ENCODE data around the gene WTAP.
"Not testable (repeated sequence)": the region's sequence is repeated elsewhere in the genome, so short reads cannot be mapped to it uniquely, and the experiment has no call there.

Gene WTAP

DNA sequence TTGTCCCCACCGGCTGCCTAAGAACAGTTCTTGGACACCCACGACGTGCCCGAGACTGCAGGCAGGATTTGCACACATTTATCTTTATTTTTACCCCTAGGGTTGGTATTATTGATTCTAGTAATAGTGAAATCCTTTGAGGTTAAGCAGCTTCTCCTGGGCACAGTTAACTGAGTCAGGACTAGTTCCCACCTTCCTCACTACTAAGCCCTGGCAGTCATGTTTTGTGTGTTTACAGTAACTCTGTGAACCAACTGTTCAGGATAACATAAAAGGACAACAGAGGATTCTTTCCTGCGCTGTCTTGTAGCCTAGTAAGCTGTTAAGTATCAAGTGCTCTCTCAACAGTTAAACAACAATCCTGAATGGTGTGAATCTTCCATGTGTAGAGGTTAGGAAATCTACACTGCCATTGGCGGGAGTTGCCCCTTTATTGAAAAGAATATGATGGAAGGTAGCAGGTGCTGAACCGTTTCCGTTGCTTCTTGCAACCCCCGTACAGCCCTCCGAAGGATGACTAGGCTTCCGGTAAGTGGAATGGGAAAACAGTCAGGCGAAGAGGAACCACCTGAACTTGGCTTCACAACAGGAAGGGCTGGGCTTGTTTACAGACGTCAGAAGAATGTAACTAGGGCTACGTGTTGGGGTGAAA lies 33.3 kb upstream of the WTAP start:
- DNase-seq (ENCODE audit: low spot score), result peak; percentile 60

DNA sequence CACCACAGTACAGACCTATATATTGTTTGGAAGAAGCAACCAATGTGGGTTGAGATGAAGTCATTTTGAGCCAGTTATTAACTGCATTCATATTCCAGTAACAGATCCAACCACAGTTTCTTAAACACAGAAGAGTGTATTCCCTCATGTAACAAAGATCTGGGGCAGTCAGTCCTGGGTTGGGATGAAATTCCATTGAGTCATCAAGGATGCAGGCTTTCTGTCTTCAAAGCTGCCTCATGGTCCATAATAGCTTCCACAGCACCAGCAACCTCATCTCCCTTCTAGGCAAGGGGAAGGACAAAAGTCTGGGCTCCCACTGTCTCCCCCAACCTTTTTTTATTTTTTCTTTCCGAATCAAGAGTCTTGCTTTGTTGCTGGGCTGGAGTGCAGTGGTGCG lies 31.3 kb upstream of the WTAP start:
- DNase-seq (ENCODE audit: low spot score), result no peak

DNA sequence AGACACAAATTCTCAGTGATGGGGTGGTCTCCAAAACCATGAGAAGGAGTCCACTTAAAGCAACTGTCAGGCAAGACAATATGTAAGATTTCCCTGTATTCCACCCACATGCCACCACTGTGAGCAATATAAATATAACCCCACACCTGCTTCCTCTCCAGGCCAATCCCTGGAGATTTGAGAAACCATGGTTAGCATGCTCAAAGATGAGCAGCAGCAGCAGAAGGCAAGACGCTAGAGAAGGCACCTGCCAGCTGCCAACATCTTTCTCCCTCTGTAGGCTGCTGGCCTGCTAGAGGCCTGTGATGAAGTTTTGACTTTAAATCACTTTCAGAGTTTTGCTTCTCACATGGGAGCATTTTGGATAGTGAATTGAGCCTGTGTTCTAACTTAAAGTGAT lies 26.3 kb upstream of the WTAP start:
- no peak for DNase-seq (ENCODE audit: low spot score)

DNA sequence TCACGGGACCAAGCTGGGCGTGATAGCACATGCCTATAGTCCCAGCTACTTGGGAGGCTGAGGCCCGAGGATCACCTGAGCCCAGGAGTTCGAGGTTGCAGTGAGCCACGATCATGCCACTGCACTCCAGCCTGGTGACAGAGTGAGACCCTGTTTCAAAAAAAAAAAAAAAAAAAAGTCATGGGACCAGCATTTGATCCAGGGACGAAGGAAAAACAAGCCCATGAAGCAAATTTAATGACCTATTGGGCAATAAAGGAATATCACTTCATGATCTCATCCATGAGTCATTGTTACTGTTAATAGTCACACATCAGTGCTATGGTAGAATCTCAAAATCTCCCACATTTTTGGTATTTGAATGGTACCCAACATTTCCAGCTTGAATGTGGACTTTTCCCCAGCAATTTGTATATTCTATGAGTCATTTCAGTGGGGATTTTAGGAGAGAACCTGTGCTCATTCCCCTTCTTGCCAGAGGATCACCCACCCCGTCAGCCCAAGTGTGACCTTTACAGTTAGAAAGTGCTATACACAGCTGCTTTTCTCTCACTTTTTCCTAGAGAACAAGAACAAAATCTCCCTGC lies 25.8 kb upstream of the WTAP start:
- no peak for DNase-seq (ENCODE audit: low spot score)

DNA sequence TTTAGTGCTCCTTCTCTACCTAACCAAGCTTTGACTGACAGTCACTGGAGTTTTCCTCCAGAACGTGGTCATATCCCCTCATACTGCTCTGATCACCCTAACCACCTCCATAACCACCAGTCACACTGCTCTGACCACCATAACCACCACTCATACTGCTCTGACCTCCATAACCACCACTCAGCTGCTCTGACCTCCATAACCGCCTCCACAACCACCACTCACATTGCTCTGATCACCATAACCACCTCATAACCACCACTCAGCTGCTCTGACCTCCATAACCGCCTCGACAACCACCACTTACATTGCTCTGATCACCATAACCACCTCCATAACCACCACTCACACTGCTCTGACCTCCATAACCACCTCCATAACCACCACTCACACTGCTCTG lies 16.7 kb upstream of the WTAP start:
- not testable (repeated sequence) for DNase-seq (ENCODE audit: low spot score)

DNA sequence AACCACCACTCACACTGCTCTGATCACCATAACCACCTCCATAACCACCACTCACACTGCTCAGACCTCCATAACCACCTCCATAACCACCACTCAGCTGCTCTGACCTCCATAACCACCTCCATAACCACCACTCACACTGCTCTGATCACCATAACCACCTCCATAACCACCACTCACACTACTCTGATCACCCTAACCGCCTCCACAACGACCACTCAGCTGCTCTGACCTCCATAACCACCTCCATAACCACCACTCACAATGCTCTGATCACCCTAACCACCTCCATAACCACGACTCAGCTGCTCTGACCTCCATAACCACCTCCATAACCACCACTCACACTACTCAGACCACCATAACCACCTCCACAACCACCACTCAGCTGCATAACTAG lies 14.9 kb upstream of the WTAP start:
- DNase-seq (ENCODE audit: low spot score), result not testable (repeated sequence)

DNA sequence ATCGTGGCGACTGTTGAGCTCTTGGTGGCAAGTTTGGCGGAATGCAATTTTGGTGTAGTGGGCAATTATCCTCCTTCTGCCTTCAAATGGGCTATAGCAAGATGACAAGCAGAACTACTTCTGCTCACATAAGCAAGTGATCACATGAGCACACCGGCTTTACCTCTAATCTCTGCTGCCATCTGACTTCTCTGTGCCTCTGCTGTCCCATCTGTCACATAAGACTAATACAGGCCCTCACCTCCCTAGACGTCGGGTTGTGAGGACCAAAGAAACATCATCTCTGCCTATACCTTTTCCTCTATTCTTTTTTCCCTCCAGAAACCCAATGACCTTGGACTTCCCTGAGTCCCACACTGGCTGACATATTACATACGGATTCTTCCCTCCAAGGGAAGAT lies 13.3 kb upstream of the WTAP start:
- DNase-seq (ENCODE audit: low spot score), result no peak

DNA sequence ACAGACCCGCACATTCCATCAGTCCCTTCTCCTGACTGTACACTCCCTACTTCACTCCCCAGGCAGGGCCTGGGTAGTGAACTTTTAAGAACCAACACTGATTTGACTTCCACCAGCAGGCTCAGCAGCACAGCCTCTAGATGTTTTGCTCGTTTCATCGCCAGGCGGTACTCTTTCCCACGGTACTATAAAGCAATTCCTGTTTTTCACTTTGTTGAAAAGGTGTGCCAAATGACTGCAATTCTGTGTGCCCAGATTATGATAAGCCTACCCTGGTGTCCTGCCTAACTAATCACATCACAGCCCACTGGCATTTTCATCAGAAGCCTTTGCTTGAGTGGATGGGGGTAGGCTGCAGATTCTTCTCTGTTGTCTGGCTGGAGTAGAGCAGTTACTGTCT lies 12.9 kb upstream of the WTAP start:
- DNase-seq (ENCODE audit: low spot score), result no peak

DNA sequence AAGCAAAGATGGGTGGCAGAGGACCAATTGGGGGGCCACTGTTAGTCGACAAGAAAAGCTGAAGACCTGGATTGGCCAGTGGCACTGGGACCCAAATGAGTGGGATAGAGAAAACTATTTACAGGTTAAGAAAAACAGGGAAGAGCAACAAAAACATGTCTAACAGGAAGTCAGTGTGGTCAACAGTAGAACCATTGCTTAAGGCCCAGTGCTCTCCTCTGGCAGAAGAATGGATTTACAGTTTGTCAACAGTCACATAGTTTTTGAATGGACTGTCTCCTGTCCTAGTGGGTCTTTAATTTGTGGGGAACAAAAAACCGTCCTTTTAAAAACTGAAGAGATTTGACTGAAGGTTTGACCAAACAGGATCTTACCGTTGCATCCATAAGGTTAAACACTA lies 12.1 kb upstream of the WTAP start:
- no peak for DNase-seq (ENCODE audit: low spot score)

DNA sequence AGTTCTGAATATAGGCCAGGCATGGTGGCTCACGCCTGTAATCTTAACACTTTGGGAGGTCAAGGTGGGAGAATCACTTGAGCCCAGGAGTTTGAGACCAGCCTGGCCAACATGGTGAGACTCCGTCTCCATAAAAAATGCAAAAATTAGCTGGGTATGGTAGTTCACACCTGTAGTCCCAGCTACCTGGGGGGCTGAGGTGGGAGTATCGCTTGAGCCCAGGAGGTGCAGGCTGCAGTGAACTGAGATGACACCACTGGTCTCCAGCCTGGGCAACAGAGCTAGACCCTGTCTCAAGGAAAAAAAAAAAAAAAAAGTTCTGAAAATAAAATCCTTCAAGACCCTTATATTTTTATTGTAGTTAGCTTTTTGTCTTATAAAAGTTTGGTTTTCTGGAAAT lies 11.7 kb upstream of the WTAP start:
- DNase-seq (ENCODE audit: low spot score), result no peak

DNA sequence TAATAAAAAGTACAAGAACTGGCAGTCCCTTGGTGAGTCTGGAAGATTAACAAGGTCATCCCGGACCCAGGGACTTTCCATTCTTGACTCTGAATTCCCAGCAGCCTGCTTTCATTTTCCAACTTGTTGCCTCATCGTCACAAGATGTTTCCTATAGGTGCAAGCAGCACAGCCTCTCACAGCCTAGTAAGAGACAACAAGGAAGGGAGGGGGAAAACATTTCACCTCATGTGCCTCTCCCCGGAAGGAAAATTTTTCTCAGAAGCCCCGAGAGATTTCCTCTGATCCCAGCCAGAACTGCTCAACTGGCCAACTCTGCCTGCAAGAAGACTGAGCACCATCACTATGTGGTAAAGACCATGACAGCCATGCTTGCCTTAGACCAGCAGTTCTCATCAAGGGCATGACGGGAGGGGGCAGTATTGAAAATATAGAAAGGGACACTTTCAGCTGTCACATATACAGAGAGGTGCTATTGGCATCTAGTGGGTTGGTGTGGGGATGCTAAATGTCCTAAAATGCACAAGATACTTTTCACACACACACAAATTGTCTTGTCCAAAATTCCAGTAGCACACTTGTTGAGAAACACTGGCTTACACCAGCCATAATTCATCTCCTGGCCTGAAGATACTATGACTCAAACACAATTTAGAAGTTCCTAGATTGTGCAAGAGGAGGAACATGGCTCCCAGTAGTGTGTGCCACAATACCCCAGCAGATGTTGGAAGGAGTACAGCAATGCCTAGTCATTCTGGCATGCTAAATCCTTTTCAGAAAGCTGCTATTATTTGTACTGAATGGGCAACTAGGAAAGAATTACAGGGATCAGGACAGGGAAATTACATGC lies 10.8 kb upstream of the WTAP start:
- DNase-seq (ENCODE audit: low spot score), result no peak

DNA sequence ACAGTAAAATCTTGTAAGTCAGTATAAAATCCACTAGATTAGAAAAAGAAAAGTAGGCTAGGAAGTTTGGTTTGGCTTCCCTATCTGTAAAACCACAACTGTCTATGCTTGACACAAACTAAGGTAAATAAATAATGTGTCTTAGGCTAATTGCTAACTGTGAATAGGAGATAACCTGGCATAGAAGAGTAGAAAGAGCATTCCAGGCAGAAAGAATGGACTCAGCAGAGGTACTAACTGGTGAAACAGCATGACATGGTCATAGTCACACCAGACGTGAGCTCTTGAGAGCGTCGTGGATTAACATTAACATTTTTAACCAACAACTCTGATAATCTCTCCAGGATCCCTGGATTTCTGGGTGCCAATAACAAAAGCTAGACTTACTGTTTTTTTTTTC lies 8.7 kb upstream of the WTAP start:
- no peak for DNase-seq (ENCODE audit: low spot score)

DNA sequence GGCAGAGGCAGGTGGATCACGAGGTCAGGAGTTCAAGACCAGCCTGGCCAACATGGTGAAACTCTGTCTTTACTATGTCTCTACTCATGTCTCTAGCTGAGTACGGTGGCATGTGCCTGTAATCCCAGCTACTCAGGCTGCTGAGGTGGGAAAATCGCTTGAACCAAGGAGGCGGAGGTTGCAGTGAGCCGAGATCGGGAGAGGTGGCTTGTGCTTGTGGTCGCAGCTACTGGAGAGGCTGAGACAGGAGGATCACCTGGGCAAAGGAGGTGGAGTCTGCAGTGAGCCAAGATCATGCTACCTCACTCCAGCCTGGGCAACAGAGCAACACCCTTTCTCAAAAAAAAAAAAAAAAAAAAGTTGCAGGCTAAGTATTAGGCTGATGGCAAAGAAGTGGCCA lies 8.0 kb upstream of the WTAP start:
- DNase-seq (ENCODE audit: low spot score), result no peak

DNA sequence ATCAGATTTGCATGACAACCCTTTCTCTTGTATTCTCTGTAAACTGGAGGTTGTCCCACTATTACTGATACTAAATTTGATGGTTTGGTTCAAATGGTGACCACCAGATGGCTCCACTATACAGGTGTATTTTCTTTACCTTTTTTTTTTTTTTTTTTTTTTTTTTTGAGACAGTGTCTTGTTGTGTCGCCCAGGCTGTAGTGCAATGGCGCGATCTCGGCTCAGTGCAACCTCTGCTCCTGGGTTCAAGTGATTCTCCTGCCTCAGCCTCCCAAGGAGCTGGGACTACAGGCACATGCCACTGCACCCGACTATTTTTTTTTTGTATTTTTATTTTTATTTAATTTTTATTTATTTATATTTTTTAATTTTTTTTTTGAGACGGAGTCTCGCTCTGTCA lies 6.6 kb upstream of the WTAP start:
- peak; percentile 70 for DNase-seq (ENCODE audit: low spot score)

DNA sequence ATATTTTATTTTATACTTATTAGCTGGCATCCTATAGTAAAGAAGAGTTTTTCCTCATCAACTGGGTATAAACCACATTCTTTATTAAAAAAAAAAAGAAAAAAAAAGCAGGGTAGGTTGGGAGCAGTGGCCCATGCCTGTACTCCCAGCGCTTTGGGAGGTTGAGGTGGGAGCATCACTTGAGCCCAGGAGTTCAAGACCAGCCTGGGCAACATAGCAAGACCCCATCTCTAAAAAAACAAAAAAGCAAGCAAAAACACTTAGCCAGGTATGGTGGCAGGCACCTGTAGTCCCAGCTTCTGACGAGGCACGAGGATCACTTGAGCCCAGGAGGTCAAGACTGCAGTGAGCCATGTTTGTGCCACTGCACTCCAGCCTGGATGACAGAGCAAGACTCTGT lies 5.3 kb upstream of the WTAP start:
- DNase-seq (ENCODE audit: low spot score), result not testable (repeated sequence)

DNA sequence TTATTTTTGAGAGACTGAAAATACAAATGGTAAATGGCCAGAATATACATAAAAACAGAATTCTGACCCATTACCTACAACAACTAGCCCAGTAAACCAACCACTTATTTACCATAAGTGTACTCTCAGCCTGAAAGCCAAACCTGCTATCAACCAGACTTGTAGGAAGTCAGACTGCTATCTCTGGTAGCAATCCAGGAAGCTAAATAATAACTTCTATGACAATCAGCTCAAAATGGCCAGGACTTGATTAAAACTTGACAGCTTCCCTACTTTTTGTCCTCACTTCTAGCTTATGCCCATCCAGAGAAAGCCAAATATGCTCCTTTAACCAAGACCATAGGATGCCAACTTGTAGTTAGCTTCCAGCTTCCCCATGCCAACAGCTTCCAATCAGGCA lies 4.7 kb upstream of the WTAP start:
- no peak for DNase-seq (ENCODE audit: low spot score)

DNA sequence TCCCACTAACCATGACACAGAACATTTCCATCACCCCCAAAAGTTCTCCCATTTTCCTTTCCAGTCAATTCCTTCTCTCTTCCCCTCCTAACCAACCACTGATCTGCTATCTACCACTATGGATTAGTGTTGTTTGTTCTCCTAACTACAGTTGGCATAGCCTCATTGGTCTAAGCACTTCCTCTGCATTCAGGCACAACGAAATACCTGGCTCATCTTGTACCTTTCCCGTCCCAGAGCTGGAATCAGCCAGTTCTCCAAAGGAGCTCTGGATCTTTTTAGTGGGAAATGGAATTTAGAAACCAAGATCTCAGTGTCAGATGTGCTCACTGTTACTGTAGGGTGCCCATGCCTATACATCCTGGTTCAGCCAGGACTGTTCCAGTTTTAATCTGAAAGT lies 4.0 kb upstream of the WTAP start:
- DNase-seq (ENCODE audit: low spot score), result no peak

DNA sequence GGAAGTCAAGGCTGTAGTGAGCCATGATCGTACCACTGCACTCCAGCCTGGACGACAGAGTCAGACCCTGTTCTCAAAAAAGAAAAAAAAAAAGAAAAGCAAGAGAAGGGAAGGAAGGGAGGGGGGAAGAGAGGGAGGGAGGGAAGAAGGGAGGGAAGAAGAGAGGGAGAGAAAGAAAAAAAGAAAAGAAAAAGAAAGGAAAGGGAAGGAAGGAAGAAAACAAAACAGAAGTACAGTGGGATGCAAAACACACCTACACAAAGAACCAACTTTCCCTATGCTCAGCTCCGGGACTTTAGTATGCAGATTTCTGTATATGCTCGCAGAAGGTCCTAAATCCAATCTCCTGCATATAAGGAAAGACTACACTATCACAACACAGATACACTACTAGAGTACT lies 2.5 kb upstream of the WTAP start:
- DNase-seq (ENCODE audit: low spot score), result no peak

DNA sequence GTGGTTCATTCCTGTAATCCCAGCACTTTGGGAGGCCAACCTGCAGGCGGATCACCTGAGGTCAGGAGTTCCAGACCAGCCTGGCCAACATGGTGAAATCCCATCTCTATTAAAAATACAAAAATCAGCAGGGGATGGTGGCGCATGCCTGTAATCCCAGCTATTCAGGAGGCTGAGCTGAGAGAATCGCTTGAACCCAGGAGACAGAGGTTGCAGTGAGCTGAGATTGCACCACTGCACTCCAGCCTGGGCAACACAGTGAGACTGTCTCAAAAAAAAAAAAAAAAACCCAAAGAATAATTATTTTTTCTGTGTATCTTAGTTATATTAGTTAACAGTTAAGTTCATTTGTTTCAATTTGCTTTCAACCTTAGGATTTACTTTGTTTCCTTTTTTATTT lies 2.1 kb upstream of the WTAP start:
- DNase-seq (ENCODE audit: low spot score), result not testable (repeated sequence)

DNA sequence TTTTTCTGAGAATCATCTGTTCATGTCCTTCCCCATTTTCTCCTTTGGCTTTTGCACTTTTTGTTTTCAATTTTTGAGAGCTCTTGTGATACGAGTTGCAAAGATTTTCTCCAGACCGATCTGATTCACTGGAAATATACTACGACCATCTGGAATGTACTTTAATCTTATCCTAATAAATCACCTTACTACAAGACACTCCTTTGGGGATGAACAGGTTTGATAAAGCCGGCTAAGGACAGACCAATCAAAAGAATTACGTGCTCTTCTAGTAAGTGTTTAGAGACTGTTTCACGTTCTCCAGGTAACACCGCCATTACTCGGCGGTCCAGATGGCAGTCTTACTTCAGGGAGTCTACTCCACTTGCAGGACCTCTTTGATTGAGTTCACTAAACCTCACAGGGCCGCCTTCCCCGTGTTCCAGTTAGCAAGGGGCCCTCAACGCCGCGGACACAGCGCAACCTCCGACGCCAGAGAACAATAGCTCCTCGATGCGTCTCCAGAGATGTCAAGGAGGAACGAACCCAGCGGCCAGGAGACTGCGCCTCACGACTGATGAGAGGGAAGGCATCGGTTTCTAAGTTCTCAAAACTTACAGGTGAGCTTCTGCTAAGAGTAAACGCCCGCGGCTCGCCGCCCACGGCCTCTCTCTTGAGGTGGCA lies 920 bp upstream of the WTAP start:
- DNase-seq (ENCODE audit: low spot score), result no peak

DNA sequence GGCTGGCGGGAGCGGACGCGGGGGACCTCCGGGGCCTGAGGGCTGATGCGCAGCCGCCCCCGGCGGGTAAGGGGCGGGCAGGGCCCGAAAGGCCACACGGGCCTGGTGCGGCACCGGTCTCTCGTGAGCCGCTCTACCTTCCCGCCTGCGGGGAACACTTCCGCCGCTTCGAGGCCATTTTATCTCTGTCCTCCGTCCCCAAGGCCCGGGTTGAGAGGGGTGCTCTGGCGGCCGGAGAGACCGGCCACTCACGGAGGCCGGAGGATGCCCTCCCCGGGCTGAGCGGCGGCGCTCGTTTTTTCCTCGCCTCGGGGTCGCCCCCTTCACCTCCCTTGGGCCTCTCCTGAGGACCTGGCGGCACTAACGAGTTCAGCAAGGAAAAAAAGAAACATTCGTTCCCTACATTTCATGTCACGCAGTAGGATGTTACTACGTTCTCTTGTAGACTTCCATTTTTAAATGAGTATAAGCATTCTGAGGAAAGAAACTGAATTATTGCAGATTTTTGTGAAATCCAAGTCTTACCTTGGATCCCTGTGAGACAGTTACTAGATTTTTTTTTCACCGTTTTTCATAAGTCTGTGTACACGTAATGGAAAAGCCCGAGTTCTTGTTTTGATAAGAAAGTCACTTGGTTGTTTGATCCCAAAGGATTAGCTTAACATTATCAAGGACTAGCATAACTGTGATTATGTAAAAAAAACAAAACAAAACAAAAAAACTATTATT lies 575 bp downstream of the WTAP start:
- no peak for DNase-seq (ENCODE audit: low spot score)

DNA sequence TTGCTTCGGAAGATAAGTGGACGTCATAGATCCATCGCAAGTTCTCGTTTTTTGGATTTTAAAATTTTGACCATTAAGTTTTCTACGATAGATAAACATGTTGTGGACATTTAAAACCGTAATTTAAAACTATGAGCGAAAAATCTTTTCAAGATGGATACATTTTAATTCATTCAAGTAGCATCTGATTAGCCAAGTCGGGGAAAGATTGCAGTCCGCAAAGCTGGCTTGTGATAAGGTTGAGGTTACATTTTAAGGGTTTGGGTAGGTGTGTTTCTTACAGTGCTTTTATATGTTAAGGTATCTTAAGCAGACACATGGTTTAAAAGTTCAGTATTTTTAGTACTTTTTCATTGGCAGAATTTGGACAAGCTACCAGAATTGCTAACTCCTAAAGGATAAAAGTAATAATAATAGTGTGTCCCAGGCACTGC lies 1.2 kb downstream of the WTAP start:
- DNase-seq (ENCODE audit: low spot score), result peak; percentile 13
